ENCODE data around the gene PHYKPL.
"Not testable (repeated sequence)": the region's sequence is repeated elsewhere in the genome, so short reads cannot be mapped to it uniquely, and the experiment has no call there.

PHYKPL gene

DNA sequence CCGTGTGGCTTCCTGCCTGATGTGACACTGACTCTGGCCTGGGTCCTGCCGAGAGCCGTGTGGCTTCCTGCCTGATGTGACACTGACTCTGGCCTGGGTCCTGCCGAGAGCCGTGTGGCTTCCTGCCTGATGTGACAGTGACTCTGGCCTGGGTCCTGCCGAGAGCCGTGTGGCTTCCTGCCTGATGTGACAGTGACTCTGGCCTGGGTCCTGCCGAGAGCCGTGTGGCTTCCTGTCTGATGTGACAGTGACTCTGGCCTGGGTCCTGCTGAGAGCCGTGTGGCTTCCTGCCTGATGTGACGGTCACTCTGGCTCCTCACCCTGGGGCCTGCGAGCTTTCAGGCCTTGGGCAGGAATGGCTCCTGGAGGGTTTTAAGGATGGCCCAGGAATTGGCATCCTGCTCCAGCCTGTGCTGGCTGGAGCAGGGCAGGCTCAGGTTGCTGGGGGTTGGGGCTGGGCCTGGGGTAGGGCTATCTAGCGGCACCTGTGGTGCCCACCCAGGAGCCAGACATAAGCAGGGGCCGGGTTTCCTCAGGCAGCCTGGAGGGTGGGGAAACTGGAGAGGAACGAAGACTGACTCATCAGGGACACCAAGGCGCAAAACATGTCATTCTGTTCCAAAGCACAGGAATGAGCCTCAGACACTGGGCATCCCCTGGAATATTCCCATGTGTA is 7.2 kb upstream of the PHYKPL start:
- peak; percentile 71 for DNase-seq (ENCODE audit: low spot score)

DNA sequence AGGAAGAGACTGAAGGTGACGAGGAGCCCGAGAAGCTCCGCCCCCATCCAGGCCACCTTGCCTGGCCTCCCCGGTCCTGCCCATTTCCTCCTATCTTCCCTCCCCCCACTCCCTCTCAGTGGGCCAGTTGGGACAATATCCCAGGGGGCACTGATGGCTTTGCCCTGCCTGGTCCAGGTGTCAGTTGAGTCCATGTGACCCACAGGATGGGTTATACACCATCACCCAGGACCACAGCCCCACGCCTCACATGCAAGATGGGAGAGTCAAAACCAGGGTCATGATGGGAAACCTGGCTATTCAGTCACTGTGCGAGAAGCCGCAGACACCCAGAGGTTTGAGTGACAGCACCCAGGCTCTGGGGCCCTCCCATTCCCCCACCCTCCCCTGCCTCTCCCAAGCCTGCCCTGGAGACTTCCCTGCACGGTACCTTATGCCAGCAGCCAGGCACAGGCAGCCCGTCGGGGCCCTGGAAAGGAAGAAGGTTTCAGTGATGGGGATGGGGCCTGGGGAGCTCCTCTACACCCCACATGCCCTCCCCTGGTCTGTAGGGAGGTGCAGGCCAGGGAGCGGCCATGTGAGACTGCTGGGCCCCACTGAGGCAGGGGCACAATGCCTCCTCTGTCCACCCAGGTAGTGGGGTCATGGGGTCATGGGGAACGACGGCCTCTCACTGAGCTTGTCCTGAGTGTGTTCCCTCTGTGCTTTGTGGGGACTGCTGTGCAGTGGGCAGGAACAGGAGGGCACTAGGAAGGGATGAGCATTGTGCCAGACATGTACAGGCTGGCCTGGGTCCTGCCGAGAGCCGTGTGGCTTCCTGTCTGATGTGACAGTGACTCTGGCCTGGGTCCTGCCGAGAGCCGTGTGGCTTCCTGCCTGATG is 6.3 kb upstream of the PHYKPL start:
- no peak for DNase-seq (ENCODE audit: low spot score)

GRCh38 chr5:178238313-178238635 is 5.7 kb upstream of the PHYKPL start:
- DNase-seq (ENCODE audit: low spot score) = no peak

DNA sequence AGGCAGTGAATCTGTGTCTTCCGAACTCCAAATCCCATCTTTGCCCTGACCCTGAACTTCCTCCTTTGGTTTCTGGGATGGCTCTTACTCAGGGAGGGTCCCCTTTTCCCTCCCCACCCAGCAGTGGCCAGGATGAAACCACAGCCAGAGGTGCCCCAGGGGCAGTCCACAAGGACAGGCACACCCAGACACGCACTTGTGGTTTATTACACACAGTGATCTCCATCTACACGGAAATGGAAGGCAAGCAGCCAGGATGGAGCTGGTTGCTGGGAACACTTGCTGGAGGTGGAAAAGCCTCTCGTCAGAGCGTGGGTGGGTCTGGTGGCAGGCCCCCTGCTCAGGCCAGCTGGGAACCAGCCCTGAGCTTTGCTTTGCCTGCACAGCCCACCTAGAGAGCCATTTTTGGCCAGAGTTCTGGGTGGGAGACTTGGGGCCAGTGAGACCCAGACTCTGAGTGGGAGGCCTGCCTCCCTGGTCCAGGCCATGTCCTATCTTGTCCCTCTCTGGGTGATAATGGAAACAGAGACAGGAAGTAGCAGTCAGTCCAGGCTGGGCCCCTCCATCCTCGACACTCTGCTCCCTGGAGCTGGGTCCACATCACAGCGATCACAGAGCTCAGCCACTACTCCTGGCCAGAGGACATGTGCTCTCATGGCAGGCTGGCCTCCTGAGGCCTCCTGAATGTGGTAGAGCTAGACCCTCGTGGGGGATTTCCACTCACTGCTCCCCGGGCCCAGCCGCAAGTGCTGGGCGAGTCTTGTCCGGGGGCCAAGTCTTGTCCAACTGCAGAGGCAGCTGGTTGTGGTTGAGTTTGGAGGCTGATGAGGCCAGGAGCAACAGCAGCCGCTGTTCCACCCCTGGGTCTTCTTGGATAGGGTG is 5.1 kb upstream of the PHYKPL start:
- peak; percentile 81 for DNase-seq (ENCODE audit: low spot score)

GRCh38 chr5:178236679-178237078 is 4.1 kb upstream of the PHYKPL start:
- DNase-seq (ENCODE audit: low spot score) = no peak

DNA sequence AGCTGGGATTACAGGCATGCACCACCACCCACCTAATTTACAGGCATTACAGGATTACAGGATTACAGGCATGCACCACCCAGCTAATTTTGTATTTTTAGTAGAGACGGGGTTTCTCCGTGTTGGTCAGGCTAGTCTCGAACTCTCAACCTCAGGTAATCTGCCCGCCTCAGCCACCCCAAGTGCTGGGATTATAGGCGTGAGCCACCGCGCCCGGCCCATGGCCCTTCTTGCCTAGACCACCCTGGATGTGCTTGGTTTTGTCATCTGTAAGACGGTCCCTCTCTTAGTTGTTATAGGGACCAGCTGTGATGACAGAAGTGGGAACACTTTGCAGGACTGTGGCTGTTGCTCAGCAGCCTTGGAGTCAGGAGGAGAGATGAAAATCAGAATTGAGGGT is 3.5 kb upstream of the PHYKPL start:
- no peak for DNase-seq (ENCODE audit: low spot score)

GRCh38 chr5:178235588-178235974 is 3.0 kb upstream of the PHYKPL start:
- no peak for DNase-seq (ENCODE audit: low spot score)

GRCh38 chr5:178234750-178235587 is 2.4 kb upstream of the PHYKPL start:
- peak; percentile 81 for DNase-seq (ENCODE audit: low spot score)

DNA sequence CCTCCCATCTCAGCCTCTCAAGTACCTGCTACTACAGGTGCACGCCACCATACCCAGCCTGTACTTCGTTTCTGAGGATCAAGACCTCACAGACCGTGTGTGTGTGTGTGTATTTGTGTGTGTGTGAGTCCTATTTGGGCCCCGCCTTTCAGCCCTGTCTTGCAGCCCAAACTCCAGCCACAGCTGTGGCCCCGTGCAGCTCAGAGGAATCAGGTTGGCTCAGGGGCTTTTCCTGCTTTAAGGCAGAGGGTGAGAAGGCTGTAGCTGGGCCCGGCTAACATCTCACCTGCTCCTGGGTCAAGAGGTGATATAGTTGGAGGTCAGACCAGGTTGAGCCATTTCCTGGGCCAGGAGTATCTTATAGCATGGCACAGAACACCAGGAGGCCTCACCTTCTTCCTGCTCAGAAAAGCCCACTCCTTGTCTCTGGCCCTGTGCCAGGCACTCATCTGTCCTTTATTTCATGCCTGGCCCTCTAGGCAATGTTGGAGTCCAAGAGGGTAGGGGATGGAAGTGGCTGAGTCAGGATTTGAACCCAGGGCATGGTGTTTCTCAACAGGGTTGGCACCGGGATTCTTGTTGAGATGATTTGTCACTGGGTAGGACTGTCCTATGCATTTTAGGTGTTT is 1.6 kb upstream of the PHYKPL start:
- no peak for DNase-seq (ENCODE audit: low spot score)

DNA sequence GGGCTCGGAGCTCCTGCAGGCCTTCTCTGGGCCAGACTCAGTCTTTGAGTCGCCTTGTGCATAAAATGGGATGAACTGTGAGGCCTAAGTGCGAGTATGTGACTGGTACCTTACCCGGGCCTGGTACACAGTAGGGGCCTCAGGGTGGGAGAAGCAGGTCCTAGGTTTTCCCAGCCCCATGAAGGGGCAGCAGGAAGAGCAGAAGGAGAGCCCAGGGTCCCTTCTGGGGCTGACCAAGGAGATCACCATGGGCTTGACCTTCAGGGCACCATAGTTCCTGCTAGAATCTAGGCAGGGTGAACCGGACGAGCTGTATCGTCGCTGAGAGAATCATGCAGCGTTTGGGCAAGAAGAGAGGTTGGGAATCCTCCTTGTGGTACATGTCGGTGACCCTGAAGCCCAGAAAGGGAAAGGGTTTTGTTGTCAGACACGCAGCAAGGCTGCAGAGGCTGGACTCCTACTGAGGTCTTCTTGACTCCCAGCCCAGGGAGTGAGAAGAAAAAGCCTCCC is 373 bp upstream of the PHYKPL start:
- no peak for DNase-seq (ENCODE audit: low spot score)

DNA sequence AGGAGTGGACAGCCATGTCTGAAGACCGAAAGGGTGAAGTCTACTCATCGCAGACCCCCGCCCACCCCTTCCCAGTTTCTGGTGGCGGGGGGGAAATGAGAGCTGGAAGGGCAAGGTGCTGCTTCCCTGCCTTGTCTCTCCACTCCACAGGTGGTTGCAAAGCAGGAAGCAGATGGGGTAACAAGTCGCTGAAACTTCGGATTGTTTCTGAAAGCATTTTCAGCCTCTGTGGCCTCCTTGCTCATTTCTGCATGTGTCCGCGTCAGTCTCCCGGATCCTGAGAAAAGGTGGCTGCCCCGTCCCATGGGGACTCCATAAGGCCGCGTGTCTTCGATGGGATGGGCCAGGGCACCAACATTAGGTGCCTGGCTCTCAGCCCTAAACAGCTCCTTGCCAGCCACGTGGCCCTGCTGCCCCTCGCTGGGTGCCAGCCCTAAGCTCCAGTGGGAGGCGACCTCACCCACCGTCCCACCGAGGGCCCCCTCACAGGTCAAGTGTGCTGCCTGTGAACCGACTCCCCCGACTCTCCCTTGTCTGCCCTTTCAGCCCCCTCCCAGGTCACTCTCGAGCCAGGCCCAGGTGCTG is 971 bp downstream of the PHYKPL start:
- no peak for DNase-seq (ENCODE audit: low spot score)

DNA sequence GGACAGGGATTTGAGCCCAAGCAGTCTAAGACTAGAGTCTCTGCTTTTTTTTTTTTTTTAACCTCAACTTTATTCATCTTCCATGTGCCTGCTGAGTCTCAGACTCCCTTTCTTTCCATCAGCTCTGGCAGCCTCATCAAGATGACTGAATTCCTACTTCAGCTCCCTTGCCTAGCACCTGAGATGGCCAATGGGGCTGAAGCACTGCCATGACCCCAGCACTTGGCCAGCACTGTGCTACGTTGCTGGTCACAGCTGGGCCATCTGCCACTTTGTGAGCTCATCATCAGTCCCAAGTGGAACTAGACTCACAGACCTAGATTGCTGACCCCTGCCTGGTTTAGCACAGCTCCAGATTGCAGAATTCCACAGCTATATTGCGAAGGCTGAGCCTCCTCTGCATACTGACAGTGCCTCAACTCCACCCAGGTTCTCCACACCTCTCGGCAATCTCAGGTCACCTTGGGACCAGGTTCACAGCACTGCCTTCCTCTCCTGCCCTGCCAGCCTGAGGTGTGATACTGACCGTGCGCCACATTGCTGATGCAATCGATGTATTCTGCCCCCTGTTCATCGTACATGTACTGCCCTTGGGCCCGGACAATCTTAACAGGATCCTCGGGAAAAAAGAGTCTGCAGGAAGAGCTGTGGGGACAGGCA is 1.6 kb downstream of the PHYKPL start:
- DNase-seq (ENCODE audit: low spot score) = peak; percentile 64

- DNase-seq (ENCODE audit: low spot score) = no peak
Observed at GRCh38 chr5:178229861-178230260, 2.7 kb downstream of the PHYKPL start.

GRCh38 chr5:178229111-178229510 is 3.5 kb downstream of the PHYKPL start:
- DNase-seq (ENCODE audit: low spot score) = not testable (repeated sequence)

GRCh38 chr5:178228609-178229008 is 4.0 kb downstream of the PHYKPL start:
- DNase-seq (ENCODE audit: low spot score) = no peak

- DNase-seq (ENCODE audit: low spot score) = no peak
Observed at GRCh38 chr5:178227929-178228328, 4.7 kb downstream of the PHYKPL start.

GRCh38 chr5:178227138-178227659 is 5.4 kb downstream of the PHYKPL start:
- DNase-seq (ENCODE audit: low spot score) = no peak

DNA sequence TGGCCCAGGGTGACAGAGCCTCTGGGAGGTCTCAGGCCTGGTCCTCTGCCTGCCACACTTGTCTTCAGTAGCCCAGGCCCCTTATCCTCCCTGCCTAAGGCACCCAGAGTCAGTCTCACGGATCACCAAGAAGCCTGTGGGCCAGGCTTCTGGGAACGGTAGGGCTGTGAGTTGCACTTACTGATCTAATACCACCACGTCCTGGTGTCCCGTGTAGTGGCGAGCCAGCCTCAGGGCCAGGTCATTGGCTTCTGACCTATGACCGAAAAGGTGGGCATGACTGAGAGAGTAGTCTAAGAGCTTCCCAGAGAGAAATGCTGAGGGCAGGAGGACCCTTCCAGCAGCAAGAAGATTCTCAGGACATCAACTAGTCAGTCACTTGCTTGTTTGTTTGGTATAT is 7.4 kb downstream of the PHYKPL start:
- no peak for DNase-seq (ENCODE audit: low spot score)

DNA sequence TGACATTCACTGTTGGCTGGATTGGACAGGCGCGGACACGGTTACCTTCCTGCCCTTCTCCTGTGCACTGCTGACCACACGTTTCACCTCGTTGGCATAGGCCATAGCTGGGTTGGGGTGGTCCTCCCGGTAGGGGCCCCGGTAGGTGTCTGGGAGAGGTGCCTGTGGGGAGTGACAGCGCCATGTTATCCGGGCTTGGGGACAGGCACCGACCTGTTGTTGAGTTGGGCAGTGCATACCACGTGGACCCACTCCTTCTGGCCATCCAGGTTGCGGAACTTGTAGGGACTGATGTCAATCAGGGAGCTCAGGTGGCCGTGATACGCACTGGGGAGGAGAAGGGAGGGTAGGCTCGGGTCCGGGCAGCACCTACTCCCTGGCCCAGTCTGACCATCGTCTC is 8.2 kb downstream of the PHYKPL start:
- no peak for DNase-seq (ENCODE audit: low spot score)

- DNase-seq (ENCODE audit: low spot score) = no peak
Observed at GRCh38 chr5:178223828-178224335, 8.7 kb downstream of the PHYKPL start.

All from AG20443 (cell line).